C4-2B (cell line): ENCODE measurements around the gene OR2A7.
"Not testable (repeated sequence)": the region's sequence is repeated elsewhere in the genome, so short reads cannot be mapped to it uniquely, and the experiment has no call there.

ENCODE experiments used
- CTCF ChIP-seq: fragments of 450-650 bp; conservative IDR thresholded peaks from 2 replicates; pipeline ENCODE4 v1.5.1; 2017; ENCODE audit warnings: mild to moderate bottlenecking
- ZFX ChIP-seq: fragments of 450-650 bp; IDR thresholded peaks from 2 replicates; pipeline ENCODE4 v1.6.1; 2017

- not testable (repeated sequence) for TF ChIP-seq CTCF, ZFX
Measured at GRCh38 chr7:144220531-144220930, 44.1 kb downstream of the OR2A7 start.
